ENCODE results near the gene MYO18A.

The MYO18A gene

DNA sequence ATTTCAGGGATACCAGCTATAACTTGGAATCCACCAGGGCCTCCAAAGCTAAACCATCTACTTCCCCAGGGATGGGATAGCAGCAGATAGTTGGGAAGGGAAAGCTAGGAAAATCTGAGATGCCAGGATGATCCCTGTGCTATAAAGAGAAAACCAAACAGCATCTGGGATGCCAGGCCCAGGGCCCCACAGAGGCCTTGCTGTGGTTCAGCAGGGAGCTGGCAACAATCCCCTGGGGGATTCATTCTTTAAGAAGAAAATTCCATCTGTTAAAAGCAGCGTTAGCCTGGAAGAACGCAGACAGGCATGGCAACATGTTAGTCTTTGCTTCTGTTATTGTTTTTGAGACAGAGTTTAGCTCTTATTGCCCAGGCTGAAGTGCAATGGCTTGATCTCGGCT, 16.6 kb downstream of the MYO18A start:
- ChIA-PET CTCF (interaction anchor here (0.9 to 11.1 kb wide), 10 partner anchors 9 to 206 kb away, joined by 3 to 92 read pairs (median 5); partner anchors contain the start of gene MYO18A), POLR2A (no interaction called here)
- TF ChIP-seq, protein P1, sequence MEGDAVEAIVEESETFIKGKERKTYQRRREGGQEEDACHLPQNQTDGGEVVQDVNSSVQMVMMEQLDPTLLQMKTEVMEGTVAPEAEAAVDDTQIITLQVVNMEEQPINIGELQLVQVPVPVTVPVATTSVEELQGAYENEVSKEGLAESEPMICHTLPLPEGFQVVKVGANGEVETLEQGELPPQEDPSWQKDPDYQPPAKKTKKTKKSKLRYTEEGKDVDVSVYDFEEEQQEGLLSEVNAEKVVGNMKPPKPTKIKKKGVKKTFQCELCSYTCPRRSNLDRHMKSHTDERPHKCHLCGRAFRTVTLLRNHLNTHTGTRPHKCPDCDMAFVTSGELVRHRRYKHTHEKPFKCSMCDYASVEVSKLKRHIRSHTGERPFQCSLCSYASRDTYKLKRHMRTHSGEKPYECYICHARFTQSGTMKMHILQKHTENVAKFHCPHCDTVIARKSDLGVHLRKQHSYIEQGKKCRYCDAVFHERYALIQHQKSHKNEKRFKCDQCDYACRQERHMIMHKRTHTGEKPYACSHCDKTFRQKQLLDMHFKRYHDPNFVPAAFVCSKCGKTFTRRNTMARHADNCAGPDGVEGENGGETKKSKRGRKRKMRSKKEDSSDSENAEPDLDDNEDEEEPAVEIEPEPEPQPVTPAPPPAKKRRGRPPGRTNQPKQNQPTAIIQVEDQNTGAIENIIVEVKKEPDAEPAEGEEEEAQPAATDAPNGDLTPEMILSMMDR (IDR thresholded peaks at IDR 0.05; ENCODE audit: control extremely low read depth, extremely low read depth, low read depth, missing control alignments), result no peak
- DNase-seq (ENCODE audit: extremely low spot score), result no peak

DNA sequence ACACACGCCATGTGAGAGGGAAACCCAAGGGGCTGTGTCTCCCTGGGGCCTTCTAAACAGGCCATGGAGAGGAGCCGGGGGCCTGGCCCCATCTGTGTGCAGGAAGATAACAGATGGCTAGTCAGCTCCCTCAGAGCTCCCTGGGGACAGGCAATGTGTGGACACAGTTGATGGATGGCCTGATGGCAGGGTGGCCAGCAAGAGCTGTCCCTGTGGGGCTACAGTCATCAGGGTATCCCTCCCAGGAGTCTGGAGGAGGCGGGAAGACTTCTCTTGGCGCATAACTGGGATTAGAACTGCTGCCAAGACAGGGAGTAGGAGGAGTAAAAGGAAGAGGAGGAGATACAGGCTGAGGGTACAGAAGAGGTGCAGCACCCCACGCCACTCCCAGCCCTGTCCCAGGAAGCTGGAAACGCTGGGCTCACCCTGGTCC, 17.3 kb downstream of the MYO18A start:
- ChIA-PET POLR2A (no interaction called here), CTCF (interaction anchor here (0.9 to 11.1 kb wide), 8 partner anchors 8 to 207 kb away, joined by 3 to 92 read pairs (median 5); partner anchors contain the start of gene MYO18A)
- no peak for DNase-seq (ENCODE audit: extremely low spot score)
- TF ChIP-seq, protein P1 (IDR thresholded peaks at IDR 0.05; ENCODE audit: control extremely low read depth, extremely low read depth, low read depth, missing control alignments), result no peak

DNA sequence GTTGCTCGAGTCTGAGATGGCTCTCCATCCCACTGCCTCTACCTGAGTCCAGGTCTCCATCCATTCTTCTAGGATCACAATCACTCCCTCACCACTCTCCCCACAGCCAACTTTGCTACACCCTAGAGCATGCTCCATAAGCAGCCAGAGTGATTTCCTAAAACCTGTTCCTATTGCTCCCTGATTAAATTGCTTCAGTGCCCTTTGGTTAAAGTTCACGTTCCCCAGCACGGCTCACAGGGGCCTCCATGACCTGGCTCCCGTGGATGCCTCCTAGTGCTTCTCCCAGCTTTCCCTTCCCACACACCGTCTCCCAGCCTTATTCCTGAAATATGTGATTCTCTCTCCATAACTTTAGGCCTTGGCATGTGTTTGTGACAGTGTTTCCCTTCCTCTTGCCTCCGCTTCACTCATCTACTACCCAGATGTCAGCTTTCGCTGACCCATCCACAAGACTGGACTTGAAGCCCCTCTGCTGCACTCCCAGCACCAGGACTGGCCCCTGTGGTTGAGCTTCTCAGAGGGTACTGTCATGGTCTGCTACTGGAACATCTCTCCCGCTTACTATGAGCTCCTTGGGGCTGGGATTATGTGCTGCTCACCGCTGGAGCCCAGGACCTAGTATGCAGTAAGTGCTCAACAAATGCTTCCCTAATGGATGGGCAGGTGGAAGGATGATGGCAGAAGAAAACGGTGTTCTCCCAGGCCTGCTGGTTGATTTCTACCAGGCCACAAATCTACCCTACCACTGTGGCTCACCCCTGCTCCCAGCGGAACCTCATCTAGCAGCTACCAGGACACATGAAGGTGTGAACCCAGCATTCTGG, 17.9 kb downstream of the MYO18A start:
- TF ChIP-seq, protein P1 (IDR thresholded peaks at IDR 0.05; ENCODE audit: control extremely low read depth, extremely low read depth, low read depth, missing control alignments), result no peak
- CTCF ChIA-PET, result interaction anchor here (0.9 to 11.1 kb wide), 9 partner anchors 8 to 128 kb away, joined by 3 to 92 read pairs (median 5); partner anchors contain the start of gene MYO18A
- POLR2A ChIA-PET, result interaction anchor here (0.6 kb wide), 1 partner anchor 408 kb away, joined by 6 read pairs; no protein-coding TSS in a partner anchor
- no peak for DNase-seq (ENCODE audit: extremely low spot score)

DNA sequence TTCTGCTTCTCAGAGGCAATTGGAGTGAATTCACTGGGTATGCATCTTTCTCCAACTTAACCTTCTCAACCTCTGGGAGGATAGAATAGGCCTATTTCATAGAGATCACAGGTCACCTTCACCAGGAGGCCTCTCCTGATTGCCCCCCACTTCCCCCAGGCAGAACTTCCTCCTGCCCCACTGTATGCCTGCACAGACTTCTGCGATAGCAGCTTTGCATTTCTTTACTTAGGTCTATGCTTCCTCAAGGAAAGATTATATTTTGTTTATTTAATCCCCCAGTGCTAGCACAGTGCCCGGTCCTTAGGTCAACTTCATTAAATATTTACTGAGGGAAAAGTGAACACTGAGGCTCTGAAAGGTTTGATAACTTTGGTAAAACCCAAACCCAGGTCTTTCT, 19.9 kb downstream of the MYO18A start:
- TF ChIP-seq, protein P1 (IDR thresholded peaks at IDR 0.05; ENCODE audit: control extremely low read depth, extremely low read depth, low read depth, missing control alignments), result no peak
- no peak for DNase-seq (ENCODE audit: extremely low spot score)
- ChIA-PET POLR2A (no interaction called here), CTCF (interaction anchor here (1.1 to 2.9 kb wide), 3 partner anchors 12 to 59 kb away, joined by 4 to 10 read pairs (median 7); no protein-coding TSS in a partner anchor)

DNA sequence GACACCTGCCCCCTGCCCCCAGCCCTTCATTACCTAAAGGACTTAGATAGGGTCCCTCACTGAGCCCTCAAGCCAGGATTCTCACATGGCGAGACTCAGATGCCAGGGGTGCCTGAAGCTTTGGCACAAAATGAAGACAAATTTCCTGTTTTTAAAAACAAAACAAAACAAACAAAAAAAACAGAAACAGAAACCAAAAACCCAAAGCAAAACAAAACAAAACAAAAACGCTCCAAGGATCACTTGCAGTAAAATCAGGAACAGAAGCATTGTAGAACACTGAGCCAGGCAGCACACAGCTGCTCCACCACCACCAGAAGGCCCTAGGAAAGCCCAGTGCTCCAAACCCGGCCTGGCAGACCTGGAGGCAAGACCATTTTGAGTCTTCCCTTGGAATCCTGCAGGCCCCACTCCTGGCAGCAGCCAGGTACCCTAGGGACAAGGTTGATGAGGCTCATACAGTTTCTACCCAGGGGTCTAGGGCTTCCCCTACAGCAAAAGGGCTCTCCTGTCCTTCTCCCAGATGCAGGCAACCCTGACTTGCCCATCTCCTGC, 20.8 kb downstream of the MYO18A start:
- ChIA-PET POLR2A (no interaction called here), CTCF (interaction anchor here (1.0 to 1.6 kb wide), 4 partner anchors 11 to 60 kb away, joined by 3 to 7 read pairs (median 4); partner anchors contain the start of gene MYO18A)
- TF ChIP-seq, protein P1 (IDR thresholded peaks at IDR 0.05; ENCODE audit: control extremely low read depth, extremely low read depth, low read depth, missing control alignments), result no peak
- no peak for DNase-seq (ENCODE audit: extremely low spot score)

DNA sequence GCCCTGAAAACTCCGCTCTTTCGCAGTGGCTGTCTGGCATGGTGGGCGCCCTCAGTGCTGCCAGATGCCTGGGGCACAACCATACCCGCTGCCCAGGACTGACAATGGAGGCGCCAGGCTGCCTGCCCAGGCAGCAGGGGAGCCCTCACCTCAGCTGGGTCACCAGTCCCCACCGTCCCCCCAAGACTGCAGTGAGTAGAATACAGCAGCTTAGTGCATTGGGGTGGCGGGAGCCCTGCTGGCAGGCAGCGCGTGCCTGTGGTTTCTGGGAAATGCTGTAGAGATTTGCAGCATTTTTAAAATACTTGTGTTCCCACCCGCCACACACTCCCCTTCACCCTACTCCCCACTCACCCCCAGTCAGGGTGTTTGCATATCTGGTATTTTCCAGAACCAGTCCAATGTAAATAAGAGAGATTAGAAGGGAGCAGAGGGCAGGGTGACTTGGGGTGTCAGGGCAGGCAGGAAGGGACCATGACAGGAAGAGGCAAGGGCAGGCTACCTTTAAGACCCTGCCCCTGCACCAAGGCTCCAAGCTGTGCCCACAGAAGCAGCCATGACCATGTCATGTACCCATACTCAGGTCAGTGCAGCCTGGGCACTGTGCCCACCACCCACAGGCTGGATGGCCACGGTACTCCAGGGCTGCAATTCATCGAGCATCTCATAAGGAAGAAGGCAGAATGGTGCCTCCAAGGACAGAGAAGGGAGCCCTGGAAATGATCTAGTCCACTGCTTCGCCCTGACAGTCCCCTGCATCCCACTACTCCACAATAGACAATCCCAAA, 21.5 kb downstream of the MYO18A start:
- ChIA-PET CTCF (interaction anchor here (1.0 to 2.0 kb wide), 5 partner anchors 10 to 30 kb away, joined by 3 to 8 read pairs (median 4); partner anchors contain the start of gene MYO18A), POLR2A (no interaction called here)
- DNase-seq (ENCODE audit: extremely low spot score), result no peak
- TF ChIP-seq, protein P1 (IDR thresholded peaks at IDR 0.05; ENCODE audit: control extremely low read depth, extremely low read depth, low read depth, missing control alignments), result no peak
